ENCODE results near the gene THADA.

THADA gene

GRCh38 chr2:43490252-43490786 lies 105.5 kb downstream of the THADA start:
- H3K4me3 ChIP-seq (ENCODE audit: low read depth, low read length), result no peak overlapping the region
- H3K9me3 ChIP-seq (ENCODE audit: control insufficient read depth, insufficient read depth, low read depth, low read length), result no peaks in the 10 kb centered on the region
- POLR2A ChIA-PET, result interaction anchor here (0.7 kb wide), 1 partner anchor 185 kb away, joined by 5 read pairs; no protein-coding TSS in a partner anchor
- TF ChIP-seq ELK4 (IDR thresholded peaks at IDR 0.05; ENCODE audit: borderline replicate concordance, low read depth, low read length), result no peak
- no peak for TF ChIP-seq ZNF157 (tag by site-specific recombination; IDR thresholded peaks at IDR 0.05)
- no peak for TF ChIP-seq ZNF335 (tag by site-specific recombination; conservative IDR thresholded peaks at IDR 0.05)
- no peak for TF ChIP-seq ZNF785 (tag by site-specific recombination; IDR thresholded peaks at IDR 0.05)
- TF ChIP-seq KLF10 (tag by site-specific recombination; IDR thresholded peaks at IDR 0.05), result no peak
- no peak for TF ChIP-seq ZBTB6 (tag by site-specific recombination; IDR thresholded peaks at IDR 0.05)
- TF ChIP-seq ZNF202 (tag by site-specific recombination; IDR thresholded peaks at IDR 0.05; ENCODE audit: borderline replicate concordance), result no peak
- no peaks in the 10 kb centered on the region for H3K36me3 ChIP-seq (ENCODE audit: control insufficient read depth in 2 of 2, insufficient read depth in 1 of 2, low read length in 2 of 2)
- CTCF ChIA-PET, result interaction anchor here (0.7 kb wide), 1 partner anchor 403 kb away, joined by 3 read pairs; no protein-coding TSS in a partner anchor
- H3K4me1 ChIP-seq (ENCODE audit: control insufficient read depth, insufficient read depth, low read length), result no peaks in the 10 kb centered on the region
- no peak overlapping the region for H3K27ac ChIP-seq (ENCODE audit: extremely low read depth, low read depth, low read length)

- no peak for TF ChIP-seq BCL11B (tag by site-specific recombination; IDR thresholded peaks at IDR 0.05; ENCODE audit: low read depth)
- TF ChIP-seq HOXD13 (CRISPR knock-in tag; IDR thresholded peaks at IDR 0.05; ENCODE audit: borderline replicate concordance), result no peak
- no peak for TF ChIP-seq EGR2 (tag by site-specific recombination; IDR thresholded peaks at IDR 0.05; ENCODE audit: low read depth)
- TF ChIP-seq PRDM4 (tag by site-specific recombination; IDR thresholded peaks at IDR 0.05), result no peak
- TF ChIP-seq PBX3 (CRISPR knock-in tag; IDR thresholded peaks at IDR 0.05), result no peak
- TF ChIP-seq ZNF513 (tag by site-specific recombination; IDR thresholded peaks at IDR 0.05), result no peak
- TF ChIP-seq PRDM2 (tag by site-specific recombination; IDR thresholded peaks at IDR 0.05; ENCODE audit: borderline replicate concordance), result no peak
- no peak for TF ChIP-seq BCL6B (tag by site-specific recombination; IDR thresholded peaks at IDR 0.05)
- no peak for TF ChIP-seq ZNF544 (tag by site-specific recombination; IDR thresholded peaks at IDR 0.05)
- no peak for TF ChIP-seq ZNF133 (tag by site-specific recombination; IDR thresholded peaks at IDR 0.05)
- no peak for TF ChIP-seq ZNF660 (tag by site-specific recombination; IDR thresholded peaks at IDR 0.05)
- Histone ChIP-seq H3K27ac (ENCODE audit: extremely low read depth, low read depth, low read length) (no peak overlapping the region), H3K4me1 (ENCODE audit: control insufficient read depth, insufficient read depth, low read length) (no peaks in the 10 kb centered on the region), H3K4me3 (ENCODE audit: low read depth, low read length) (no peak overlapping the region), H3K9me3 (ENCODE audit: control insufficient read depth, insufficient read depth, low read depth, low read length) (no peaks in the 10 kb centered on the region), H3K36me3 (ENCODE audit: control insufficient read depth in 2 of 2, insufficient read depth in 1 of 2, low read length in 2 of 2) (no peaks in the 10 kb centered on the region)
- ChIA-PET POLR2A (no interaction called here), CTCF (interaction anchor here (0.6 to 1.2 kb wide), 5 partner anchors 53 to 908 kb away, joined by 3 to 5 read pairs (median 4); no protein-coding TSS in a partner anchor)
These were observed 107.1 kb downstream of the THADA start for GRCh38 chr2:43488737-43489136.

Measured in HEK293 (cell line).